Ureter (tissue), 1 donor: Measurements from ENCODE around the gene LHX5. TPM values are rescaled to one million over a fixed set of nuclear protein-coding genes. Genes with fewer than 3 reads are reported as not detected.

Experiments
- DNase-seq: peaks from one replicate; pipeline ENCODE4 v3.0.0-alpha.2; 2020; ENCODE audit warnings: low spot score
- total RNA-seq: library from RNA; stranded (reverse); gene quantifications from one replicate; pipeline ENCODE4 v1.2.4, GENCODE V29; 2023
- donor health status: DM: yes; HTN: yes; CAD: no.

The LHX5 gene
- total RNA-seq, 1 donor from 2014 or later: not detected

- no peak for DNase-seq
Observed at GRCh38 chr12:113414519-113415038, 57.1 kb downstream of the LHX5 start.

GRCh38 chr12:113413488-113413939 is 58.2 kb downstream of the LHX5 start:
- no peak for DNase-seq

Other genes with a start within 250 kb of the LHX5 start
- 49.5 TPM for gene SLC8B1, start 136.8 kb downstream of the LHX5 start, total RNA-seq
- gene PLBD2, start 113.3 kb downstream of the LHX5 start, total RNA-seq: 31.8 TPM
- 6.4 TPM for gene SDS, start 68.0 kb downstream of the LHX5 start, total RNA-seq
- 17.4 TPM for gene SDSL, start 49.5 kb downstream of the LHX5 start, total RNA-seq